ENCODE data around the gene ZDHHC20. TPM values are rescaled to one million over a fixed set of nuclear protein-coding genes. Genes with fewer than 3 reads are reported as not detected.

Gene ZDHHC20
- total RNA-seq, 1 experiment from 2014 or later = 90.6 TPM

GRCh38 chr13:21429211-21429610 lies 29.9 kb downstream of the ZDHHC20 start:
- CTCF ChIA-PET = interaction anchor here (0.6 kb wide), 1 partner anchor 409 kb away, joined by 3 read pairs; no protein-coding TSS in a partner anchor
- Mint-ChIP-seq H3K9me3 (ENCODE audit: low read depth, unreplicated experiment) (peaks cover 5% of the 10 kb centered on the region), H3K27me3 (ENCODE audit: unreplicated experiment) (no peaks in the 10 kb centered on the region), H3K4me1 (ENCODE audit: low read depth, unreplicated experiment) (peaks cover 17% of the 10 kb centered on the region), H3K36me3 (ENCODE audit: insufficient read depth, unreplicated experiment) (no peaks in the 10 kb centered on the region), H3K27ac (ENCODE audit: unreplicated experiment) (no peak overlapping the region), H3K4me3 (ENCODE audit: low read depth, unreplicated experiment) (no peak overlapping the region)
- no peak for DNase-seq
- BruUV-seq (replicated peaks) = no TSS peak
- intact Hi-C loops (cut with micrococcal nuclease; ENCODE audit: unreplicated experiment) = no loop called here
- TF ChIP-seq CTCF (IDR thresholded peaks at IDR 0.05; ENCODE audit: unreplicated experiment) = no peak

GRCh38 chr13:21427741-21428140 lies 31.4 kb downstream of the ZDHHC20 start:
- DNase-seq = no peak
- no TSS peak for BruUV-seq (replicated peaks)
- peaks cover 5% of the 10 kb centered on the region for H3K9me3 Mint-ChIP-seq (ENCODE audit: low read depth, unreplicated experiment)
- H3K27ac Mint-ChIP-seq (ENCODE audit: unreplicated experiment) = no peak overlapping the region
- no peak for TF ChIP-seq CTCF (IDR thresholded peaks at IDR 0.05; ENCODE audit: unreplicated experiment)
- no peaks in the 10 kb centered on the region for H3K36me3 Mint-ChIP-seq (ENCODE audit: insufficient read depth, unreplicated experiment)
- H3K27me3 Mint-ChIP-seq (ENCODE audit: unreplicated experiment) = no peaks in the 10 kb centered on the region
- intact Hi-C loops (cut with micrococcal nuclease; ENCODE audit: unreplicated experiment) = no loop called here
- no peak overlapping the region for H3K4me3 Mint-ChIP-seq (ENCODE audit: low read depth, unreplicated experiment)
- H3K4me1 Mint-ChIP-seq (ENCODE audit: low read depth, unreplicated experiment) = peaks cover 17% of the 10 kb centered on the region
- CTCF ChIA-PET = no interaction called here

- no peak for DNase-seq
- Mint-ChIP-seq H3K27ac (ENCODE audit: unreplicated experiment) (no peak overlapping the region), H3K27me3 (ENCODE audit: unreplicated experiment) (no peaks in the 10 kb centered on the region), H3K36me3 (ENCODE audit: insufficient read depth, unreplicated experiment) (no peaks in the 10 kb centered on the region), H3K4me3 (ENCODE audit: low read depth, unreplicated experiment) (no peak overlapping the region), H3K4me1 (ENCODE audit: low read depth, unreplicated experiment) (peaks cover 17% of the 10 kb centered on the region), H3K9me3 (ENCODE audit: low read depth, unreplicated experiment) (peaks cover 5% of the 10 kb centered on the region)
- CTCF ChIA-PET = interaction anchor here (0.7 kb wide), 1 partner anchor 9 kb away, joined by 3 read pairs; no protein-coding TSS in a partner anchor
- intact Hi-C loops (cut with micrococcal nuclease; ENCODE audit: unreplicated experiment) = no loop called here
- no TSS peak for BruUV-seq (replicated peaks)
- TF ChIP-seq CTCF (IDR thresholded peaks at IDR 0.05; ENCODE audit: unreplicated experiment) = no peak
Measured at GRCh38 chr13:21426238-21426637, 32.9 kb downstream of the ZDHHC20 start.

- H3K4me1 Mint-ChIP-seq (ENCODE audit: low read depth, unreplicated experiment) = peaks cover 8% of the 10 kb centered on the region
- H3K27me3 Mint-ChIP-seq (ENCODE audit: unreplicated experiment) = no peaks in the 10 kb centered on the region
- peak overlapping the region; percentile 11 for H3K27ac Mint-ChIP-seq (ENCODE audit: unreplicated experiment)
- TF ChIP-seq CTCF (IDR thresholded peaks at IDR 0.05; ENCODE audit: unreplicated experiment) = no peak
- CTCF ChIA-PET = no interaction called here
- no peaks in the 10 kb centered on the region for H3K36me3 Mint-ChIP-seq (ENCODE audit: insufficient read depth, unreplicated experiment)
- no peak for DNase-seq
- BruUV-seq (replicated peaks) = no TSS peak
- no peak overlapping the region for H3K4me3 Mint-ChIP-seq (ENCODE audit: low read depth, unreplicated experiment)
- H3K9me3 Mint-ChIP-seq (ENCODE audit: low read depth, unreplicated experiment) = no peaks in the 10 kb centered on the region
- intact Hi-C loops (cut with micrococcal nuclease; ENCODE audit: unreplicated experiment) = no loop called here
Measured at GRCh38 chr13:21420706-21421105, 38.4 kb downstream of the ZDHHC20 start.
